Stimulated activated CD8-positive, alpha-beta memory T cell treated with anti-CD3 and anti-CD28 coated beads, Interleukin-15, amount 100 ng/mL, for 1 hour (primary cell): ENCODE measurements around the gene RHEB.

ENCODE experiments used
- DNase-seq: peaks from one replicate; pipeline ENCODE4 v3.0.0-alpha.2; 2020; ENCODE audit warnings: low read depth

RHEB gene

DNA sequence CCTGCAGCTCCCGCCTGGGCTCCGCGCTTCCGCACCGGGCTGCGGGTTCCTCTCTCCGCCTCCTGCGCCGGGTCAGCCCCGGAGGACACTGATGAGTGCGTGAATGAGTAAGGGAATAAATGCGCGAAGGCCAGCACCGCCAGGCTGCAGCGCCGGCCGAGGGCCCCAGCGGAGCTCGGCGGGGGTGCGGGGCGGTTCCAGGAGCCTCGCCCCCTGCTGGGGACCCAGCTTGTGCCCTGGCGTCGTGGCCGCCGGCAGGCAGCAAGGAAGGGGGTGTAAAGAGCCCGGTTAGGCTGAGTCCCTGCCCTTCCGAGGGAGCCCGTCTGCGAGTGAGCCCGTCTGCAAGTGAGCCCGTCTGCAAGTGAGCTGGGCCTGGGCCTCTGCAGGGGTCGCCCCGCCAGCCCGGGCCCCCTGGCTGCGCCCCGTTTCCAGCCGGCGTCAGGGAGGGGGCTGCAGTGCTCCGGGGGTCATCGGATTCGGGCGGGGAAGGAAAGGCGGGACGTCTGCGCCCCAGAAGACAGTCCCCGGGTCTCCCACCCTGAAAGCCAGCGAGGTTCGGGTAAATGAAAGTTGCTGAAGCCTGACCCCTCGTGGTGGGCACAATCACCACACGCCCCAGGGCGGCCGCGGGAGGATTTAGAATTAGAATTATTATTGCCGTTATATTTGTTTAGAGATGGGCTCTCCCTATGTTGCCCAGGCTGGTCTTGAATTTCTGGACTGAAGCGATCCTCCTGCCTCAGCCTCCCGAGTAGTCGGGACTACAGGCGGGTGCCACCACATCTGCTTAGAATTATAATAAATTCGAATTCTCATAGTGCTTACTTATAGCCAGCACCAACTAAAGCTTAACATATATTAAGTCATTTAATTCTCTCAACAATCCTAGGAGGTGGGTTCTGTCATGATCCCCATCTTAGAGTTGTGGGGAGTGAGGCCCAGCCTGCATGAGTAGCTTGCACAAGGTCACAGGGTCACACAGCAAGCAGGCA is 71.1 kb downstream of the RHEB start:
- DNase-seq = peak; percentile 66

DNA sequence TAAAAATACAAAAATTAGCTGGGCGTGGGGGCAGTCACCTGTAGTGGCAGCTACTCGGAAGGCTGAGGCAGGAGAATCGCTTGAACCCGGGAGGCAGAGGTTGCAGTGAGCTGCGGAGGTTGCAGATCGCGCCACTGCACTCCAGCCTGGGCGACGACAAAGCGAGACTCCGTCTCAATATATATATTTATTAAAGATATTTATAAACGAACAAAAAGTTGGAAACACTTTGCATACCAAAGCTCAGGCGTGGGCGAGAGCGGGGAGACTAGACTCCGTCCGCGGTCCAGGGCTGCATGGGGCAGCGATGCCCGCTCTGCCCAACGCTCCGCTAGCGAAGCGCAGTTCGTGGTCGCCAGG is 71.8 kb downstream of the RHEB start:
- DNase-seq = no peak

DNA sequence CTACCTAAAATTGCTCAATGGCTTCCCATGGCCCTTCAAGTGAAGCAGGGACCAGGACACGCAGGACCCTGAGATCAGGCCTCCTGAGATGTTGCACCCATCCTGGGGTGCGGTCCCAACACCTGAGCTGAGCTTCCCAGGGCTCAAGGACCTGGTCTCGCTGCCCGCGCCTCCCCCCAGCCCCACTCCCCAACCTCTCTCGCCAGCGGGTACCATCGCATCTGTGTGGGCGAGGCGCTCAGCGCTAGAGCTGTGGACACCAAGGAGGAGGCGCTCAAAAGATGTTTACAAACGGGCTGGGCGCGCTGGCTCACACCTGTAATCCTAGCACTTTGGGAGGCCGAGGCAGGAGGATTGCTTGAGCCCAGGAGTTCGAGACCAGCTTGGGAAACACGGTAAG is 72.4 kb downstream of the RHEB start:
- DNase-seq = no peak

DNA sequence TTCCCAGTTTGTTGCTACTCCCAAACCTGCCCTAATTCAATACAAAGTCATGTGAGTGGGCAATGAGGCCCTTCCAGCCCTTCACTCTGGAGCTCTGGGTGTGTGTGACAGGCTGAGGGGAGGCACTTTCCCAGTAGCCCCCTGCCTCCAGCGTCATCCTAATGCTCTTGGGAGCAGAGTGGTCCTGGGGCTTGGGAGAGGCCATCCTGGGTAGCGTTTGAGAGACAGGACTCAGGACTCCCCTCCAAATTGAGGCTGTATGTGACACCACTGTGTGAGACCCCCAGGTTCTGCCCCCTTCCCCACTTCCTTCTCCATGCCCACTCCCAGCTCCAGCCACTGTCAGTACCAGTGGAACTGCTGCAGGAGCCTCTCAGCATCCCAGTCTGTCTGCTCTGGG is 73.3 kb downstream of the RHEB start:
- DNase-seq = no peak

DNA sequence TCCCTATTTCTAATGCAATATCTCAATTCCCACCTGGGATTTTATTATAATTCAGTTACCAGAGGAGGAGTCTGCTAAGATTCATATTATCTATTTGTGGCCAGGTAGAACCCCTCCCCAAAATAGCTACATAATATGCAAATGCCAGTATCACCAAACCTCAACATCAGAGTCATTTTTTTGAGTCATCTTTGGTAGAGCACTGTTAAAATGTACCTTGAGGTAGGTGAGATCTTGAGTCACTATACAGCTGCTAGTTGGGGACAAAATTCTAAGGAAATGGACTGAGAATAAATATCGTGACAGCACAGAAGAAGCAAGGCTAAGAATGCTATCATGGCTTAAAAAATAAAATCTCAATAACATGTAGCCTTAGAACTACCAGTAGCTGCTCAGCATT is 75.1 kb downstream of the RHEB start:
- DNase-seq = no peak

DNA sequence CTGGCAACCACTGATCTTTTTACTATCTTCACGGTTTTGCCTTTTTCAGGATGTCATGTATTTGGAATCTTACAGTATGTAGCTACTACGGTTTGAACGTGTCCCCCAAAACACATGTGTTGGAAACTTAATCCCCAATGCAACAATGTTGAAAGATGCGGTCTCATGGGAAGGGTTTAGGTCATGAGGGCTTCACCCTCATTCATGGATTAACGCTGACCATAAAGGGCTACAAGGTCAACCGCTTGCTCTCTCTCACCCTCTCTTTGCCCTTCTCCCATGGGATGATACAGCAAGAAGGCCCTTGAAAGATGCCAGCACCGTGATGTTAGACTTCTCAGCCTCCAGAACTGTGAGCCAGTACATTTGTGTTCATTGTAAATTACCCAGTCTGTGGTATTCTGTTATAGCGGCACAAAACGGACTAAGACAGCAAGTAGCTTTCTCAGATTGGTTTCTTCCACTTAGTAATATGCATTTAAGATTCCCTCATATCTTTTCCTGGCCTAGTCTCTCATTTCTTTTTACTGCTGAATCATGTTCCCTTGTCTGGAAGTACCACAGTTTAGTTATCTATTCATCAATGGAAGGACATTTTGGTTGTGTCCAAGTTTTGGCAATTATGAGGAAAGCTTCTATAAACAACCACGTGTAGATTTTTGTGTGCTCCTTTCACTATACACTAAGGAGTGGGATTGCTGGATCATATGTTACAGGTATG is 76.8 kb downstream of the RHEB start:
- no peak for DNase-seq

DNA sequence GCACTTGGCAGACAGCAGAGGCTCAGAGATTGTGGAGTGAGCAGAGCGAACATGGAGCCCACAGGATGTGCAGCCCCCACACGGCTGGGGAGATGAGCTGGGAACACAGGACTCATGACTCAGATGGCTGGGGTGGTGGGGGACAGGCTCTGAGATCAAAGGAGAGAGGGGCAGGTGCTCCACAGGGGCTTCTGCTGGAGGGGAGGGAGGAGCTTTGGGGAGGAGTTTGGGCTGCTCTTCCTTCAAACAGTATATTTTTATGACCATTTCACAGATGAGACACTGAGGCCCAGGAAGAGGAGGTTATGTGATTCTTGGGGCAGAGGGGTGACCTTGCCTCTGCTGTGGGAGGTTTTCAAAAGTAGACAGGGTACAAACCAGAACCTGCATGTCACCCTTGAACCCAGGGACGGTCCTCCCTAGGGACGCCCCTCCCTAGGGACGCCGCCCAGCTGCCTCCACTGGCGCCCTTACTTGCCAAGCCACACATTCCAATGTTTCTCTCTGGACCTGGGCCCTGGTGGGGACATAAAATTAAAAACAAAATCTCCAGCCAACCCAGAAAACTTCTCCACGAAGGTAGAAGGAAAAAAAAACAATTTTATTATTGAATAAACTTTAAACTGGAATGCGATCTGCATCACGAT is 78.8 kb downstream of the RHEB start:
- no peak for DNase-seq

DNA sequence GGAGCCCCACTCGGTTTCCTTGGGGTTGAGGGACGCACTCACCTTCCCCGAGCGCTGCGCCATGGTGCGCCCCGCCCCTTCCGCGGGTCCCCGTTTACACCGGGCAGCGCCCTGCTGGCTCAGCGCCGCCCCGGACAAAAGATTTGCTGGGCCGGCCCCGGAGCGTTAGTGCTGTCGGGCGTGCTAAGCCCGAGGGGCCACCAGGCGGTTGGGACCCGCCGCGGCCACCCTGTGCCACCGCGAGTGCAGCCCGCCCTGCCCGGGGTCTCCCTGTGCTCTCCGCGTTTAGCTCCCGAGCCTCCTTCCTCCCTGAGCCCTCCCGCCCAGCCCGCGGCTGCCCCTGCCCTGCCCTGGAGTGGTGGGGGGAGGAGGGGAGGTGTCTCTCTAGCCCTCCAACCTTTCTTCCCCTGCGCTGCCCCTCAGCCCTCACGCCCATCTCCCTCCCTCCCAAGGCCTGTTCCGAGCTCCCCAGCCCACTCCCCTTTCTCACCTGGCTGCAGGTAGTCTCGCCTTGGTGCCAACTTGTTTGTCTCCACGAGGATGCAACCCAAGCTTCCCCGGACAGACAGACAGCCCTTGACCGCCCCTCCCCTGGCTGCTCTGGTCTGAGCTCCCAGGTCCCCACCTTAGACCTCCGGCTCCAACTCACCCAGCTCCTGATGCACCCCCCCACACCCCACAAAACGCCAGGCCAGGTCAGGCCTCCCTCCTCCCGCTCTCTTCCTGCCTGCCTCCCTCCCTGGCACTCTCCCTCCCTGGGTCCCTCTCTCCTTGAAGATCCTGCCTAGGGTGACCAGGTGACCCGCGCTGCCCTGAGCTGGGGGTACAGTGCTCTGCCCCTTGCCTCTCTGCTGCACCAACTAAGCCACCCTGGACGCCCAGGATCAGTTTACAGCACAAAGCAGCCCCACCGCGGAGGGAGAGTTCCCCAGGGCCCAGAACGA is 79.6 kb downstream of the RHEB start, which contains the start of gene CRYGN:
CRYGN (minus strand) TSS at position 287 of the 944 bp plus-strand sequence; CDS start at position 63, 224 bp downstream.
- no peak for DNase-seq

DNA sequence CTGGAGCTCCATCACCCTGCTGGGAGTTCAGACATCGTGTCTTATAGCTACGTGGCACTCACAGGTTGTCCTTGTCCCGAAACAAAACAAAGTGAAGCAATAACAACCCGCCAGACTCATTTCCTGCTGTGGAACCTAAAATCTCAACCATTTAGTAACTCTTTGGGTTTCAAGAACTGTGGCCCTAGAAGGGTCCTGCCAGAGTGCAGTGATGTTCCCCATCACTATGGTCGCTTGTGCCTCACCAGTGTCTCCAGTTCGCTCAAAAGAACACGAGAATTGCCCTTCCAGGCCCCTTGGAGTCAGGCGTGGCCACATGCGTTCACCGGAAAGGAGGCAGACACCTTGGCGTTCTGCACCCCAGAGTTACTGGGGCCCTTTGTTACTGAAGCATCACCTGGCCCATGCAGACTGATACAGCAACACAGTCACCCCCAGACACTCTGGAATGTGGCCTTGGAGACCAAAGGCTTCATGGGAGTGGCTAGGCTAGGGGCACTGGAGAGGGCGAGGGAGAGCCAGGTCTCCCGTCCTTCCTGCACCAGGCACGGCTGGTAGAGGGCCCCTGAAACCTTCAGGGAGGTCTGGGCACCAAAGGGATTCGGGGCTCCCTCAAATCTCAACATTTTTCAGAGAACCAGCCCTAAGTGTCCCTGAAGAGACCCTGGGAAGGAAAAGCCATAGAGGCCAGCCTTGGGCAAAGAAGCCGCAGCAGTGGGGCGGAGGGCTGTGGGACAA is 80.7 kb downstream of the RHEB start:
- DNase-seq = no peak

DNA sequence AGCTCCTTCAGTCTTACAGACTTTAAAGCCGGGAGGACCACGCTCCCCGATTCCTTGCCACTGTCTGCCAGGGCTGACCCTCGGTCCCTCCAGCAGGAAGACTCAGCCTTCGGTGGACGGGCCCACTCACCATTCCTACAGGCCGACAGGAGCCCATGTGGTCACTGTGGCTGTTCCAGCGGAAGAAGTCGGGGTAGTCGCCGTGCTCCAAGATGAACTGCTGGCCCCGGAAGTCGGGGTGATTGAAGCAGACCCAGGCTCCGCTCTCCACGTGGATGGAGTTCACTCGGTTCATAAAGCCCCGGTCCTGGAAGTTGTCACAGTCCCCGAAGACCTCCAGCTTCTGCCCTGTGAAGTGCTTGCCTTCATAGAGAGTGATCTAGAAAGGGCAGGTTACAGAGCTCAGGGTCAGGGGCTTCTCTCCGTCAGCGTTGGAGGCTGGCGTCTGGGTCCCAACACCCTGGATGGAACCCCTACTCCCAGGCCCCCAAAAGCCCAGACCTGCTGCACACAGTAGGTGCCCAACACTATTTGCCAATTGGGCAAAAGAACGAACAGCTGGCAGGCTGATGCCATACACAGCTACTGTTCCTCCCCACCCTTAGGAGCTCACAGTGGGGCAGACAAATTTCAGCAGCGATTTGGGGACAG is 81.7 kb downstream of the RHEB start:
- DNase-seq = no peak

DNA sequence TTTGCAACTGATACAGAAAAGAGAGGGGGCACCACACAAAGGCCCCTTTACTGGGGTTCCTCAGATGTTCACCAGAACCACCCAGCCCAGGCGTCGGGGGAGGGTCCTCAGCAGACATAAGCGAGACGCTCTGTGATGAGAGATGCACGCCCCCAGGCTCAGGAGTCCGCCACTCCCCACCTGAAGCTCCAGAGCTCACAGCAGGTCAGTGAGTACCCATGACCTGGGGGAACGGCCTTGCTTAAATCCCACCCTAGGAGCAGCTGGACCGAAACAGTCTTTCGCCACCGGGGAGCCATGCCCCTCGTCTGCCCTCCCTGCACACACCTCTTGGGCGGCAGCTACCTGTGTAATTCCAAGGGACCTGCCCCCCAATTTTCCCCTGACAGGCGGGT is 82.5 kb downstream of the RHEB start:
- no peak for DNase-seq

DNA sequence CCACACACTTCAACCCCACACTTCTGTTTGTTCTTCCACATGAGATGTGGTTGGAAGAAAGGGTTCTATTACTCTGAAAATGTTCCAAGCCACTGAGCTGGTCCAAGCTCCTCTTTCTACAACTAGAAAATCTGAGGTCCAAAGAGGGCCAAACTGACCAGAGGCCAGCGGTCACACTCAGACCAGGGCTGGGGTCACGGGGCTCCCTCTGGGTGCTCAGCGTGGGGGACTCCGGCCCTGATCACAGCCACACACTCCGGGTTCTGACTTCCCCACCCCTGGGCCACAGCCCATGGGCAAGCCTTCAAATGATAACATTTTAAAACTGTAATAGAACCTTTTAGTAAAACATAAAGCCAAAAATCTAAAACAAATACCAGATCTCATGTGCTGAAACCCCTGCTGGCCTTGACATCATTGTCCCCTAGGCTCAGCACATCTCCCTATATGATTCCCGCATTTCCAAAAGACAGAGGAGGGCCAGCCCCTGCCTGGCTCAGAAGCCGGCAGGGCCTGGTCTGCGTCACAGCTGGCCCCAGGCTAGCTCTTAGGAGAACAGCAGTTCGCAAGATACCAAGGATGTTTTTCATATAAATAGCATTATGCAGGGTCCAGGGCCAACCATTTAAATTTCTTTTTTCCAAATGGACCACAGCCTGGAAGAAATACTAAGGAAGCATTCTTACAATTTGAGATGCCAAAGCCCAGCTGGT is 83.1 kb downstream of the RHEB start:
- DNase-seq = no peak

DNA sequence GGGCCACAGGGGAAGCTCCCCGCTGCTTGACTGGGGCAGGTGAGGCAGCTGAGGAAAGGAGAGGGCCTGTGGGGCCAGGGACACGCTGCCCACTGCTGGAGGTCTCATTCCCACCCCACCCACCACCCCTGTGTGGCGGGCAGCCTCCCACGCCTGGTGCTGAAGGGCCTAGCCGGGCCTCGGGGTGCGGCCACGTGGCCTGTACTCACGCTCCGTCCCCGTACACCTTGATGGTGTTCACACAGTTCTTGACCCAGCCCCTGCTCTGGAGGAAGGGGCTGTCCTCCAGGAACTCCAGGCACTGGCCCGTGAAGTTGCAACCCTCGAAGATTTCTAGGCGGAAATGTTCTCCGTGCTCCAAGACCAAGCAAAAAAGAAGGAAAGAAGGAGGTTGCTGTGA is 83.7 kb downstream of the RHEB start:
- no peak for DNase-seq

DNA sequence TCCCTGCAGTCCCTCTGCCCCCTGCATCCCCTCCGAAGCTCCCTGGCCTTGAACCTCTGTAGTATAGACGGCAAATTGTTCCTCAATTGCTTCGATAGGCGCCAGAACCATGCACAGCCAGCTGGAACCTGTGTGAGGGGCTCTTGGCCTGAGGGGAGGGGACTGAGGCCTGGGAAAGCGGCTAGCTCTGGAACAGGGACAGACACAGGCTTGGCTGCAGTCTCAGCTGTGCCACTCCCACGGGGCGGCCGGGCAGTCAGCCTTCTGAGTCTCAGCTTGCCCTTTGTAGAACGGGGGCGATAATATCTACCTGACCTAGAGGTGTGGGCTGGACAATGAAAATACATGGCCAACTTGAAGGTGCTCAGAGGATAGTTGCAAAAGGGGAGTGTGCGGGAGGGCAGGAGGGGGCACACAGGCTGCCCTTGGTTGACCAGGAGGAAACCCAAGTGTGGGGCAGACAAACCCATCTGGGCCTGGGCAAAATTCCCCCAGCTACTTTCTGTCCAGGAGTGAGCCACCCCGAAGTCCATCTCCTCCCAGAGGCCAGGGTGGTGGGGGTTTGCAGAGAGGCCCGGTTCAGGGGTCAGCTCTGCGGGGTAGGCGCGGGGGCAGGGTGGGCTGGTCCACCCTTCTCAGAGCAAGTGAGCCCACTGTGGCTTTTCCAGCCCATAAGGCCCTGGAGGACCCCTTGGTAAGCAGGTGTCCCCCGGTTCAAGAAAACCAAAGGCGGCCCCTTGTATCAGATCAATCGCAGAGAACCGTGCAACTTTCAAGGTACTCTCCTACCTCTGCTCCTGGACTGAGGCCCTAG is 84.4 kb downstream of the RHEB start:
- DNase-seq = no peak

DNA sequence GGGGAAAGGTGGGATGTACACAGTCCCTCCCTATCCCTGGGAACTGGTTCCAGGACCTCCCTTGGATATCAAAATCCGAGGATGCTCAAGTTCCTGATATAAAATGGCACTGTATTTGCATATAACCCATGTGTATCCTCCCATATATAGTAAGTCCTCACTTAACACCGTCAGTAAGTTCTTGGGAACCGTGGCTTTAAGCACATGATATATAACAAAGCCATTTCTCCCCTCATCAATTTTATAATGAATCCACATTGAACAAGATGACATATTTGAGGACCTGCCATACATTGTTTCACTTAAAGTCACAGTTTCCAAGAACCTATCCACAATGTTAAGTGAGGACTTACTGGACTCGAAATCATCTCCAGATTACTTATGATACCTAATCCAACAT is 85.1 kb downstream of the RHEB start:
- DNase-seq = no peak

DNA sequence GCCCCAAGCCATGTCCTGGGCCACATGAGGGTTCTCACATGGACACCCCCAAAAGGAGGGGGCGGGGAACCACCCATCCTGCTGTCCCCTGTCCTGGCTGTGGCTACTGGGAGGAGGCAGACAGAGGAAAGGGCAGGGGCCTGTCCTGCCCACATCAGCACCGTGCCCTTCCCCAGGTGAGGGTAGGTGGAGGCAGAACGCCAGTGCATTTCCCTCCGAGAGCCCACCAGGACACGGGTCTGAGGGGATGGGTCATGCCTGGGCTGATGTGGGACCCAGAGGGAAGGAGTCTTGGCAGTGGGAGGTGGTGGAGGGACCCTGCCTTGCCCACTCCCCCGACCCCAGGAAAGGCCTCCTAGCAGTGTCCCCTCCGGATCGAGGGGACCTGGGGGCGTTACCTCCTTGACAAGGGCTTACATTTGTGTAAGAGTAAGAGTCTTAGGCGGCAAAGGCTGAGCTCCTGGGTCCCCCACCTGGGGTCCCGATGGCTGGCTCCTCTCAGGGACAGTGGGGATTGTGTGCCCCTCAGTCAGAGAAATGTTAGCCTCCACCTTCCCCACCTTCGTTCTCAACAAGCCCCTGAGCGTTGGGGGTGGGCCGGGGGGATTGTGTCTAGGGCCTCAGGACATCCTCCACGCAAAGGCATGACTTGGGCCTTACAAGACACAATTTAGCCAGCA is 85.8 kb downstream of the RHEB start:
- no peak for DNase-seq

DNA sequence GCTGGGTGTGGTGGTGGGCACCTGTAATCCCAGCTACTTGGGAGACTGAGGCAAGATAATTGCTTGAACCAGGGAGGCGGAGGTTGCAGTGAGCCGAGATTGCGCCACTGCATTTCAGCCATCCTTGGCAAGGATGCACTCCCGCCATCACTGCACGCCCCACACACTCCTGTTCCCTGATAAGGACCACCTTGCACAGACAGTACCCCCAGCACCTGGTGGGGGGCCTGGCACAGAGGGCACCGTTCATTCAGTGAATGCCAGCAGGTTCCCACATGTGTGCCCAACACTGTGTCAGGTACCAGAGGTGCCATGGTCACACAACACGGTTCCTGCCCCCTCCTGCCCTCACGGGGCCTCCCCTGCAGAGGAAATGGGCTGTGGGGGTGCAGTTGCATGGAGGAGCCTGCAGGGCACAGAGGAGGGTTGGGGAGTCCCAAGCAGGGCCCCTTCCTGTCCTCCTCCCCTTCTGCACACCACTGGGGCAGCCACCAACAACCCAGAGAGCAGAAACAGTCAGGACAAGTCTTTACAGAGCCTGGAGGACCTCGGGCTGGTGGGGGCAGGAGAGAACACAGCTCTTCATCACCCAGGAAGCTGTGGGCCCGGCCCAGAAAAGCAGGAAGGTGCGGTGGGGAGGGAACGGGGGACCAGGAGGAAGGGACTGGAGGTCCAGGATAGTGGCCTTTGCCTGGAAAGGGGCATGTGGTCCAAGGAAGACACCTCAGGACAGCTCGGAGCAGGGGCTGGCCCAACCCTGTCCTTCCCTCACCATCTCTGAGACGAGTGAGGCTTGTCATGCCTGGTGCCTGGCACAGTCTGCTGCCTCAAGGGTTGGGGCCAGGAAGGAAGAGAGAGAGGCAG is 86.8 kb downstream of the RHEB start:
- DNase-seq = peak; percentile 10
